ENCODE data around the gene KCNMB3.

Gene KCNMB3

GRCh38 chr3:179196700-179197099, 54.2 kb downstream of the KCNMB3 start:
- Histone ChIP-seq H3K36me3 (replicated peaks; ENCODE audit: insufficient read depth, low read length) (no peaks in the 10 kb centered on the region), H3K79me2 (ENCODE audit: low read length) (peaks cover 17% of the 10 kb centered on the region), H3K9me2 (replicated peaks; ENCODE audit: insufficient read depth, low read length) (no peaks in the 10 kb centered on the region), H3K9me3 (replicated peaks; ENCODE audit: insufficient read depth, low read length) (no peaks in the 10 kb centered on the region), H3K27me3 (replicated peaks; ENCODE audit: insufficient read depth, low read length) (no peaks in the 10 kb centered on the region), H3K4me3 (ENCODE audit: low read length) (no peak overlapping the region), H2AFZ (ENCODE audit: low read length) (no peak overlapping the region), H3K4me2 (ENCODE audit: low read depth, low read length) (peak overlapping the region; percentile 16; the same call in 1 of the 2 replicates), H3K4me1 (ENCODE audit: low read length) (peaks cover 15% of the 10 kb centered on the region), H3F3A (ENCODE audit: insufficient read depth, low read length) (peaks cover 5% of the 10 kb centered on the region; the same call in 1 of the 2 replicates), H4K20me1 (ENCODE audit: insufficient read depth, low read length) (peaks cover 2% of the 10 kb centered on the region; the same call in 1 of the 2 replicates), H3K27ac (ENCODE audit: low read length) (no peak overlapping the region), H3K9ac (ENCODE audit: low read length) (no peak overlapping the region)
- no peak for DNase-seq
- no peak for TF ChIP-seq EZH2phosphoT487 (IDR thresholded peaks at IDR 0.05; ENCODE audit: low read length)
- no peak for TF ChIP-seq CTCF (IDR thresholded peaks at IDR 0.05; ENCODE audit: low read length)
- TF ChIP-seq EZH2 (optimal IDR thresholded peaks at IDR 0.05; ENCODE audit: low read depth, low read length): no peak

- Histone ChIP-seq H3K36me3 (replicated peaks; ENCODE audit: insufficient read depth, low read length) (no peaks in the 10 kb centered on the region), H3K27ac (ENCODE audit: low read length) (no peak overlapping the region), H3K27me3 (replicated peaks; ENCODE audit: insufficient read depth, low read length) (no peaks in the 10 kb centered on the region), H3K4me1 (ENCODE audit: low read length) (peaks cover 15% of the 10 kb centered on the region), H3K4me2 (ENCODE audit: low read depth, low read length) (peak overlapping the region; percentile 16; the same call in 1 of the 2 replicates), H4K20me1 (ENCODE audit: insufficient read depth, low read length) (peaks cover 2% of the 10 kb centered on the region; the same call in 1 of the 2 replicates), H3K9me2 (replicated peaks; ENCODE audit: insufficient read depth, low read length) (no peaks in the 10 kb centered on the region), H2AFZ (ENCODE audit: low read length) (no peak overlapping the region), H3K4me3 (ENCODE audit: low read length) (no peak overlapping the region), H3K79me2 (ENCODE audit: low read length) (peaks cover 17% of the 10 kb centered on the region), H3K9ac (ENCODE audit: low read length) (no peak overlapping the region), H3K9me3 (replicated peaks; ENCODE audit: insufficient read depth, low read length) (no peaks in the 10 kb centered on the region), H3F3A (ENCODE audit: insufficient read depth, low read length) (peaks cover 5% of the 10 kb centered on the region; the same call in 1 of the 2 replicates)
- no peak for TF ChIP-seq EZH2phosphoT487 (IDR thresholded peaks at IDR 0.05; ENCODE audit: low read length)
- TF ChIP-seq EZH2 (optimal IDR thresholded peaks at IDR 0.05; ENCODE audit: low read depth, low read length): no peak
- TF ChIP-seq CTCF (IDR thresholded peaks at IDR 0.05; ENCODE audit: low read length): no peak
- DNase-seq: peak; percentile 84
These were observed 54.8 kb downstream of the KCNMB3 start for GRCh38 chr3:179196098-179196497.

- no peak for TF ChIP-seq EZH2 (optimal IDR thresholded peaks at IDR 0.05; ENCODE audit: low read depth, low read length)
- no peak for TF ChIP-seq CTCF (IDR thresholded peaks at IDR 0.05; ENCODE audit: low read length)
- TF ChIP-seq EZH2phosphoT487 (IDR thresholded peaks at IDR 0.05; ENCODE audit: low read length): no peak
- H3K79me2 ChIP-seq (ENCODE audit: low read length): peaks cover 21% of the 10 kb centered on the region
- no peak overlapping the region for H3K4me3 ChIP-seq (ENCODE audit: low read length)
These were observed 56.0 kb downstream of the KCNMB3 start for GRCh38 chr3:179194931-179195330.

More at GRCh38 chr3:179194931-179195330, 56.0 kb downstream of the KCNMB3 start:
- H3K9ac ChIP-seq (ENCODE audit: low read length): no peak overlapping the region
- H3K27me3 ChIP-seq (replicated peaks; ENCODE audit: insufficient read depth, low read length): no peaks in the 10 kb centered on the region
- H3K27ac ChIP-seq (ENCODE audit: low read length): no peak overlapping the region
- peaks cover 15% of the 10 kb centered on the region for H3K4me1 ChIP-seq (ENCODE audit: low read length)
- no peaks in the 10 kb centered on the region for H3K36me3 ChIP-seq (replicated peaks; ENCODE audit: insufficient read depth, low read length)
- no peak for DNase-seq
- no peak overlapping the region for H3K4me2 ChIP-seq (ENCODE audit: low read depth, low read length)
- H3F3A ChIP-seq (ENCODE audit: insufficient read depth, low read length): peaks cover 5% of the 10 kb centered on the region; the same call in 1 of the 2 replicates
- no peaks in the 10 kb centered on the region for H3K9me3 ChIP-seq (replicated peaks; ENCODE audit: insufficient read depth, low read length)
- no peak overlapping the region for H2AFZ ChIP-seq (ENCODE audit: low read length)
- H4K20me1 ChIP-seq (ENCODE audit: insufficient read depth, low read length): peaks cover 2% of the 10 kb centered on the region; the same call in 1 of the 2 replicates
- no peaks in the 10 kb centered on the region for H3K9me2 ChIP-seq (replicated peaks; ENCODE audit: insufficient read depth, low read length)
